ENCODE results near the gene UCK2. TPM values are rescaled to one million over a fixed set of nuclear protein-coding genes. Genes with fewer than 3 reads are reported as not detected.

The UCK2 gene
- total and polyA plus RNA-seq, 9 of the 15 experiments (the other 6 are each of a cell fraction or from before 2014, with no cell fraction given): 71.6 to 145 (median 95.8) TPM

GRCh38 chr1:165827268-165828102 is at the start of gene UCK2 (continued):
- TF ChIP-seq, protein P1, sequence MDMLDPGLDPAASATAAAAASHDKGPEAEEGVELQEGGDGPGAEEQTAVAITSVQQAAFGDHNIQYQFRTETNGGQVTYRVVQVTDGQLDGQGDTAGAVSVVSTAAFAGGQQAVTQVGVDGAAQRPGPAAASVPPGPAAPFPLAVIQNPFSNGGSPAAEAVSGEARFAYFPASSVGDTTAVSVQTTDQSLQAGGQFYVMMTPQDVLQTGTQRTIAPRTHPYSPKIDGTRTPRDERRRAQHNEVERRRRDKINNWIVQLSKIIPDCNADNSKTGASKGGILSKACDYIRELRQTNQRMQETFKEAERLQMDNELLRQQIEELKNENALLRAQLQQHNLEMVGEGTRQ (CRISPR knock-in tag; IDR thresholded peaks at IDR 0.05): peak; percentile 52
- TF ChIP-seq PATZ1 (CRISPR knock-in tag; IDR thresholded peaks at IDR 0.05; ENCODE audit: borderline replicate concordance) (no peak), SAP30 (IDR thresholded peaks at IDR 0.05; ENCODE audit: borderline replicate concordance, insufficient read depth, low read depth, low read length, poor library complexity, severe bottlenecking) (peak; percentile 30), SRSF9 (IDR thresholded peaks at IDR 0.05; ENCODE audit: borderline replicate concordance, low read depth, low read length) (no peak), GATAD2B (IDR thresholded peaks at IDR 0.05; ENCODE audit: borderline replicate concordance) (peak; percentile 96), FIP1L1 (IDR thresholded peaks at IDR 0.05; ENCODE audit: low read depth, low read length, poor library complexity, severe bottlenecking) (peak; percentile 95), CAMTA2 (CRISPR knock-in tag; conservative IDR thresholded peaks at IDR 0.05) (no peak), CEBPG (CRISPR knock-in tag; IDR thresholded peaks at IDR 0.05) (no peak; the same call in 1 of the 2 replicates), CEBPG (tag; conservative IDR thresholded peaks at IDR 0.05 in 1 of 2, IDR thresholded peaks at IDR 0.05 in 1 of 2) (peak in 1 of 2 experiments; percentile 45; a peak in 1 of 4 replicates), RCOR1 (IDR thresholded peaks at IDR 0.05; ENCODE audit: borderline replicate concordance in 1 of 2, low read depth in 2 of 2, low read length in 2 of 2) (peak in 1 of 2 experiments; percentile 89; a peak in 2 of 4 replicates), THAP12 (CRISPR knock-in tag; IDR thresholded peaks at IDR 0.05) (peak; percentile 84), ZNF24 (IDR thresholded peaks at IDR 0.05) (0 out of 2 replicates have a peak, but pooled peaks have one; percentile 43), CREM (IDR thresholded peaks at IDR 0.05; ENCODE audit: low read depth) (peak; percentile 30; the same call in 1 of the 2 replicates)
- TF ChIP-seq, protein P2, sequence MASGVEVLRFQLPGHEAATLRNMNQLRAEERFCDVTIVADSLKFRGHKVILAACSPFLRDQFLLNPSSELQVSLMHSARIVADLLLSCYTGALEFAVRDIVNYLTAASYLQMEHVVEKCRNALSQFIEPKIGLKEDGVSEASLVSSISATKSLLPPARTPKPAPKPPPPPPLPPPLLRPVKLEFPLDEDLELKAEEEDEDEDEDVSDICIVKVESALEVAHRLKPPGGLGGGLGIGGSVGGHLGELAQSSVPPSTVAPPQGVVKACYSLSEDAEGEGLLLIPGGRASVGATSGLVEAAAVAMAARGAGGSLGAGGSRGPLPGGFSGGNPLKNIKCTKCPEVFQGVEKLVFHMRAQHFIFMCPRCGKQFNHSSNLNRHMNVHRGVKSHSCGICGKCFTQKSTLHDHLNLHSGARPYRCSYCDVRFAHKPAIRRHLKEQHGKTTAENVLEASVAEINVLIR (CRISPR knock-in tag; IDR thresholded peaks at IDR 0.05): 0 out of 2 replicates have a peak, but pooled peaks have one; percentile 15

All from K562 (cell line).